ENCODE data around the gene RPTOR.
A peak's percentile ranks its signal among the peaks of the same experiment; 100 is the strongest.
"Not testable (repeated sequence)": the region's sequence is repeated elsewhere in the genome, so short reads cannot be mapped to it uniquely, and the experiment has no call there.

Gene RPTOR

GRCh38 chr17:80802626-80803450, 258.2 kb downstream of the RPTOR start:
- DNase-seq = no peak

DNA sequence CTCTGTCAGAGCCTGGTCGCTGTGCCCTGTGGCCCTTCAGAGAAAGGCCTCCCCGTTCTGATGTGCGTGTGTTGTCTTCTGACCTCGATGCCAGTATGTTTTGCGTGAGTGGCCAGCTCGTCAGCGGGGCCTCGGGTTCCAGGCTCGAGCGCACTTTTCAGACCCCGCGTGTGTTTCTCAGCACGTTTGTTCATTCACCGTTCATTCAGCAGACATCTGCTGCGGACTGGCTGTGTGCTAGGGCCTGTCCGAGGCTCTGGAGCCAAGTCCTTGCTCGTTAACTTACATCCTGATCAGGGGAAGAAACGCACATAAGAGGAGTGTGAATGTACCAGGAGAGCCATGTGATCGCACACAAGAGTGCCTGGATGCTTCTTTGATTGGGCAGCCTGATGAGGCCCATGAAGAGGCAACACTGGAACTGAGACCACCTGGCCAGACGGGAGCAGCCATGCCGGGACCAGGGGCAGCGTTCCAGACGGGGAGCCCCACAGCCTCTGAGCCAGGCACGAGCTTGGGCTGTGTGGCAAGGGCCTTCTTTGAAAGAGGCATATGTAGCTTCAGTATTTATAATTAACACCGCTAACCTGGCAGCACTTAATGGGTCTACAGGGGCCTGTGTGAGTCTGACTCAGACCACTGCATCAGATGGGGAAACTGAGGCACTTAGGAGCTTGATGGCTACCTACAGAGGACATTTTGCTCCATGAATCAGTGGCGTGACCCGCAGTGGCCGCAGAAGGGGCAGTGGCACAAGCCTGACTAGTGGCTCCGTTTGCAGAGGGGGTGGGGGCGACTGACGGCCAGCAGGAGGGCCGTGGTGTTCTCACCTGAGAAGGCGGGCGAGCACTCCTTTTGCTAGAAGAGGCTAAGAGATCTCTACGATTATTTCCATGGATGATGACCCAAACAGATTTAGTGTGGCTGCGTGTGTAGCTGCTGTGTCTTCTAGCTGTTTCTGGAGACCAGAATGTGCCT, 259.1 kb downstream of the RPTOR start:
- no peak for DNase-seq

- no peak for DNase-seq
These were observed 259.8 kb downstream of the RPTOR start for GRCh38 chr17:80804466-80804865.

DNA sequence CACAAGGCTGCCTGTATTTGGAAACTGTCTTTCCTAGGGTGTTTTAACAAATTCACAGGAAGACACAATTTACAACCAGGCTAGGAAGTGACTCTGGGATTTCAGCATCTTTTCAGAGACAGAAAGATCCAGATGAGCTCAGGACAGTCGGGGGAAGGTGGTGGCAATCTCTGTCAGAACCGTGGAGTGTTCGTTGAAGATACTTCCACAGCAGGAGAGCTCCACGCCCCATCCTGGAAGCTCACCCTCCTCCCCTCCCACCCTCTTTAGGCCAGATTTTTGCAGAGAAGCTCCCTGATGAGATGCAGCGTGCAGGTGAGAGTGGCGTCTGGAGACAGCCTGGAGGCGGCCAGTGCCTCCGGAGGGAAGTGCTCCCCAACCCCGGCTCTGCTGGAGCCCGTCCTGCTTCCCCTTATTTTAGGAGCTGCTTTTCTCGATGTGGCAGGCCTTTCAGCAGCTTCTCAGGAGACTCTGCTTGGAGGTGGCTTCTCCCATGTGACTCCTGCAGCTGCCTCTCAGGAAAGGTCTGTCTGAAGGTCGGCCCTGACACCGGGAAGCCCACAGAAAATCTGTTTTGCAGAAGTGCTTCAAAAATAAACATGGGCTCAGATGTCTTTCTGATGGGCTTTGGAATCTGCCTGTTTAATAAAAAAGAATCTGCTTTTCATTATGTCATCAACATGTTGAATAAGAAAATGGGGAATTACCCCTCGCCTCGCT, 260.6 kb downstream of the RPTOR start:
- DNase-seq = peak; percentile 16

GRCh38 chr17:80807014-80807413, 262.4 kb downstream of the RPTOR start:
- DNase-seq = no peak

DNA sequence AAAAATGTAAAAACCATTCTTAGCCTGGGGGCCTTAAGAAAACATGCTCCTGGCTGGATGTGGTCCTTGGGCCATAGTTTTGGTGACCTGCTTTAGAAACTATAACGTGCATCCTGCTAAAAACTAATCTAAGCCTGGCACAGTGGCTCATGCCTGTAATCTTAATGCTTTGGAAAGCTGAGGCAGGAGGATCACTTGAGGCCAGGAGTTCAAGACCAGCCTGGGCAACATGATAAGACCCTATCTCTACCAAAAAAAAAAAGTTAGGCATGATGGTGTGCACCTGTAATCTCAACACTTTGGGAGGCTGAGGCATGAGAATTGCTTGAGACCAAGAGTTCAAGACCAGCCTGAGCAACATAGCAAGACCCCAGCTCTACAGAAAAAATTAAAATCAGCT, 263.2 kb downstream of the RPTOR start:
- DNase-seq = no peak

DNA sequence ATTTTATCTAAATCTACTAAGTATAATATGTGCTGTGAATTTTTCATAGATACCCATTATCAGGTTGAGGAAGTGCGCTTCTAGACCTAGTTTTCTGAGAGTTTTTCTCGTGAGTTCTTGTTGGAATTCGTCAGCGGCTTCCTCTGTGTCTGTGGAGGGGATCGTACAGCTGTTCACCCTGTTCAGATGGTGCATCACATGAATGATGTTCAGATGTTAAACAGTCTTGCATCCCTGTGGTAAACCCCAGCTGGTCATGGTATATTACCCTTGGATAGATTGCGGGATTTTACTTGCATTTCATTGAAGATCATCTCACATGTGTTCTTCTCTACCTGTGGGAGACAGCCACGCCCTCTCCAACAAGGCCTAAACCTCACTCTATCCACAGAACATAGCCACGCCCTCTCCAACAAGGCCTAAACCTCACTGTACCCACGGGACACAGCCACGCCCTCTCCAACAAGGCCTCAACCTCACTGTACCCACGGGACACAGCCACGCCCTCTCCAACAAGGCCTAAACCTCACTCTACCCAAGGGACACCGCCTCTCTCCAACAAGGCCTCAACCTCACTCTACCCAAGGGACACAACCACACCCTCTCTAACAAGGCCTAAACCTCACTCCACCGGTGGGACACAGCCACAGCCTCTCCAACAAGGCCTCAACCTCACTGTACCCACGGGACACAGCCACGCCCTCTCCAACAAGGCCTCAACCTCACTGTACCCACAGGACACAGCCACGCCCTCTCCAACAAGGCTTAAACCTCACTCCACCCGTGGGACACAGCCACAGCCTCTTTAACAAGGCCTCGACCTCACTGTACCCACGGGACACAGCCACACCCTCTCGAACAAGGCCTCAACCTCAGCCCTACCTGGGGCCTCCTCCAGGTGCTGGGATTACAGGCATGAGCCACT, 266.8 kb downstream of the RPTOR start:
- DNase-seq = no peak

- no peak for DNase-seq
These were observed 267.9 kb downstream of the RPTOR start for GRCh38 chr17:80812362-80813088.

- DNase-seq = no peak
These were observed 268.7 kb downstream of the RPTOR start for GRCh38 chr17:80813318-80813717.

GRCh38 chr17:80814491-80814890, 269.9 kb downstream of the RPTOR start:
- no peak for DNase-seq

DNA sequence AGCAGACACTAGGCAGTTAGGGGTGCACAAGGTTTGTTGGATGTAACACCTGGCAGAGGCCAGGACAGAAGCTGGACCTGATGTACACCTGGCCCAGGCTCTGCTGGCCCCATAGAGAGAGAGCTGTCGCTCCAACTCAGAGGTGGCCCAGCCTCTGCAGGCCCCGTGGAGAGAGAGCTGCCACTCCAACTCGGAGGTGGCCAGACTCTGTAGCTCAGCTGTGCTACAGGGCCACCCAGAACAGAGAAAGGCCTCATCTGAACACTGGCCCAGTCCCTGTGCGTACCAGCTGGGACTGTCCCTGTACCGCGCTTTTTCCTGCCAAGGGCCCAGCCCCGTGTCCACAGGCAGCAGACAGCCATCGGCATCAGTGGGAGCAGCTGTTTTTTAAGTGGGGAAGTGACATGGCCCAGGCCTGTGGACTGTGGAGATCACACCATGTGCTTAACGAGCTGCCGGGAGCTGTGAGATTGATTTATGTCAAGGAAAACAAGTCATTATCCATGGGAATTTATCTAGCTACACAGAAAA, 270.6 kb downstream of the RPTOR start:
- no peak for DNase-seq

- not testable (repeated sequence) for DNase-seq
These were observed 271.1 kb downstream of the RPTOR start for GRCh38 chr17:80815718-80816117.

DNA sequence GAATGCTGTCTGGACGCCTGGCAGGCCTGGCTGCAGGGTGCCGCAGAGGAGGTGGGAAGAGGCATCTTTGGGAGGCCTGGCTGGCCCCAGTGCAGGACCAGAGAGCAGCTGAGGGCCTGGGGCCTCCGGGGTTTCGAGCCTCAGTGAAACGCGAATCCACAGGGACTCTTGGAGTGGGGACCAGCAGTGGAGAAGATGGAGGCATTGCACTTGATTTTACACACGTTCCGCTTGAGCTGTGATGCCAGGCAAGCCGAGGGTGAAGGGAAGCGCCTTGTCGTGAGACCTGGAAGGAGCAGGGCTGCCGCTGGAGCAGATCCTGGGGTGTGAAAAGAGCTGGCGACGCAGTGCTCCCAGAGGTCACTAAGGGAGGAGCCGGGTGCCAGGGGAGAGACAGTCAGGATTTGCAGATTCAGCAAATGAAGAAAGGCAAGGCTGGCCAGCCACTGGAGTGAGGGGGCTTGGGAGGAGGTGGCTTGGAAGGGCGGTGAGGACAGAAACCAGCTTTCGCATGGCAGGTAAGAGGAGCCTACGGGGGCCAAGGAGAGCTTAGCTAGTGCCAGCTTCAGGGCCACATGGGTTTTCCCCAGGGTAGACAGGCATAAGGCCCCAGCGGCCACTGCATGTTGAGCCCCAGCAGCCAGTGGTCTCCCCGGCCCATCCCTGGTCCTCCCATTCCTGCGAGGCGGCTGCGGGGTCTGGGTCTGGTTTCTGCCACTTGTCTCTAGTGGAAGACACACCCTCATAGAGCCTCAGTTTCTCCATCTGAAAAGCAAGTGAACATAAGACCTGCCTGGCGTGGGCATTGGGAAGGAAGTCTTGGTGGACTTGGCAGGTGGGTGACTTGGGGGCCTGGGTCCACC, 271.8 kb downstream of the RPTOR start:
- no peak for DNase-seq

- no peak for DNase-seq
These were observed 272.7 kb downstream of the RPTOR start for GRCh38 chr17:80817321-80817845.

- DNase-seq = no peak
These were observed 273.2 kb downstream of the RPTOR start for GRCh38 chr17:80817861-80818260.

- DNase-seq = no peak
These were observed 274.2 kb downstream of the RPTOR start for GRCh38 chr17:80818871-80819270.

GRCh38 chr17:80819422-80820164, 275.0 kb downstream of the RPTOR start:
- DNase-seq = no peak

DNA sequence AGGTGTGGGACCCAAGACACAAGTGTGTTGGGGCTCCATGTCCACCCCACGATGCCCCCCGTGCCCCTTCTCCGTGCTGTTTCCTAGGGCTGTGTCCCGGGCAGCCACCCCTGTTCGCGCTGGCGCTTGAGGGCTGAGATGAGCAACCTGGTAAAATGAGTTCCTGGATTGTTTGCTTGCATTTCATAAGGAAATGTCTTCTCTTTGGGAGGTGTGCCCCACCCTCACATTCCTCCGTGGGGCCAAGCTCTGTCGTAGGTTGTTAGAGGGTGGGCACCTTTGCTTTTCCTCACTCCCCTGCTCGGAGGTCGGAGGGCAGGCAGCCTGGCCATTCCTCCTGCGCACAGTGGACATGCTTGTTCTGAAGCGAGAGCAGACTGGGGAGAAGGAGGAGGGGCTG, 275.7 kb downstream of the RPTOR start:
- DNase-seq = no peak

GRCh38 chr17:80821546-80821945, 276.9 kb downstream of the RPTOR start:
- DNase-seq = no peak

All from NCI-H2227 treated with DMSO at 0.1 percent for 48 hours (cell line).